Measurements from ENCODE around the gene CD4.

DNA sequence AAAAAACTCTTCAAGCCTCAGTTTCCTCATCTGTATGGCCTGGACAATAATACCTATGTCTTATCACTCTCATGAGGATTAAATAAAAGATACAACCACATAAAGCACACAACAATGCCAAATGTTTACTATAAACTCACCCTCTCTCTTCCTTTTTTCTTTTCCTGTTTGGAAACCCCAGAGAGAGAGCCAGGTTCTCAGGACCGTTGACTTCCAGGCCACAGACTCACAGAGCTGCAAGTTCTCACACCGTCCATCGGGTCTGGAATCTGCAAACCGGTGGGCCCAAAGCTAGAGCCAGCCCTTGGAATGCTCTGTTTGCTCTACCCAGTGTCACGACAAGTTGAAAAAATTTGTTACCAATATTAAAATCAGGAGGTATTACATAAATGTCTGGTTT lies 4.6 kb upstream of the CD4 start:
- TF ChIP-seq, protein P1, sequence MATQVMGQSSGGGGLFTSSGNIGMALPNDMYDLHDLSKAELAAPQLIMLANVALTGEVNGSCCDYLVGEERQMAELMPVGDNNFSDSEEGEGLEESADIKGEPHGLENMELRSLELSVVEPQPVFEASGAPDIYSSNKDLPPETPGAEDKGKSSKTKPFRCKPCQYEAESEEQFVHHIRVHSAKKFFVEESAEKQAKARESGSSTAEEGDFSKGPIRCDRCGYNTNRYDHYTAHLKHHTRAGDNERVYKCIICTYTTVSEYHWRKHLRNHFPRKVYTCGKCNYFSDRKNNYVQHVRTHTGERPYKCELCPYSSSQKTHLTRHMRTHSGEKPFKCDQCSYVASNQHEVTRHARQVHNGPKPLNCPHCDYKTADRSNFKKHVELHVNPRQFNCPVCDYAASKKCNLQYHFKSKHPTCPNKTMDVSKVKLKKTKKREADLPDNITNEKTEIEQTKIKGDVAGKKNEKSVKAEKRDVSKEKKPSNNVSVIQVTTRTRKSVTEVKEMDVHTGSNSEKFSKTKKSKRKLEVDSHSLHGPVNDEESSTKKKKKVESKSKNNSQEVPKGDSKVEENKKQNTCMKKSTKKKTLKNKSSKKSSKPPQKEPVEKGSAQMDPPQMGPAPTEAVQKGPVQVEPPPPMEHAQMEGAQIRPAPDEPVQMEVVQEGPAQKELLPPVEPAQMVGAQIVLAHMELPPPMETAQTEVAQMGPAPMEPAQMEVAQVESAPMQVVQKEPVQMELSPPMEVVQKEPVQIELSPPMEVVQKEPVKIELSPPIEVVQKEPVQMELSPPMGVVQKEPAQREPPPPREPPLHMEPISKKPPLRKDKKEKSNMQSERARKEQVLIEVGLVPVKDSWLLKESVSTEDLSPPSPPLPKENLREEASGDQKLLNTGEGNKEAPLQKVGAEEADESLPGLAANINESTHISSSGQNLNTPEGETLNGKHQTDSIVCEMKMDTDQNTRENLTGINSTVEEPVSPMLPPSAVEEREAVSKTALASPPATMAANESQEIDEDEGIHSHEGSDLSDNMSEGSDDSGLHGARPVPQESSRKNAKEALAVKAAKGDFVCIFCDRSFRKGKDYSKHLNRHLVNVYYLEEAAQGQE (IDR thresholded peaks at IDR 0.05; ENCODE audit: low read depth) = no peak
- TF ChIP-seq CEBPB (IDR thresholded peaks at IDR 0.05; ENCODE audit: low read depth) (no peak), YY1 (IDR thresholded peaks at IDR 0.05; ENCODE audit: extremely low read depth, insufficient replicate concordance, low read depth, low read length) (no peak), RAD21 (IDR thresholded peaks at IDR 0.05; ENCODE audit: low read depth) (no peak), SIN3A (IDR thresholded peaks at IDR 0.05; ENCODE audit: low read depth) (no peak), ZNF274 (IDR thresholded peaks at IDR 0.05; ENCODE audit: low read depth, low read length) (no peak)
- TF ChIP-seq, protein P2, sequence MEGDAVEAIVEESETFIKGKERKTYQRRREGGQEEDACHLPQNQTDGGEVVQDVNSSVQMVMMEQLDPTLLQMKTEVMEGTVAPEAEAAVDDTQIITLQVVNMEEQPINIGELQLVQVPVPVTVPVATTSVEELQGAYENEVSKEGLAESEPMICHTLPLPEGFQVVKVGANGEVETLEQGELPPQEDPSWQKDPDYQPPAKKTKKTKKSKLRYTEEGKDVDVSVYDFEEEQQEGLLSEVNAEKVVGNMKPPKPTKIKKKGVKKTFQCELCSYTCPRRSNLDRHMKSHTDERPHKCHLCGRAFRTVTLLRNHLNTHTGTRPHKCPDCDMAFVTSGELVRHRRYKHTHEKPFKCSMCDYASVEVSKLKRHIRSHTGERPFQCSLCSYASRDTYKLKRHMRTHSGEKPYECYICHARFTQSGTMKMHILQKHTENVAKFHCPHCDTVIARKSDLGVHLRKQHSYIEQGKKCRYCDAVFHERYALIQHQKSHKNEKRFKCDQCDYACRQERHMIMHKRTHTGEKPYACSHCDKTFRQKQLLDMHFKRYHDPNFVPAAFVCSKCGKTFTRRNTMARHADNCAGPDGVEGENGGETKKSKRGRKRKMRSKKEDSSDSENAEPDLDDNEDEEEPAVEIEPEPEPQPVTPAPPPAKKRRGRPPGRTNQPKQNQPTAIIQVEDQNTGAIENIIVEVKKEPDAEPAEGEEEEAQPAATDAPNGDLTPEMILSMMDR (IDR thresholded peaks at IDR 0.05 in 2 of 3, conservative IDR thresholded peaks at IDR 0.05 in 1 of 3; ENCODE audit: borderline replicate concordance in 1 of 3, insufficient read depth in 1 of 3, low read depth in 2 of 3, low read length in 2 of 3) = no peak
